HEK293 (cell line): ENCODE measurements around the gene ALLC.

ENCODE experiments used
- GLI2 ChIP-seq: fragments of 450-650 bp; formaldehyde crosslinking; IDR thresholded peaks from 2 replicates; pipeline ENCODE4; 2017; ENCODE audit warnings: missing biosample characterization, missing genetic modification characterization, low read depth, borderline replicate concordance
- HOXD13 ChIP-seq: sonication (generic); formaldehyde crosslinking; IDR thresholded peaks from 2 replicates; pipeline ENCODE4 v1.8.0; 2022; ENCODE audit warnings: missing genetic modification reagents, borderline replicate concordance
- TCF7L2 ChIP-seq: IDR thresholded peaks from 2 replicates; pipeline ENCODE4 v1.6.1; 2011; ENCODE audit warnings: low read depth, mild to moderate bottlenecking, inconsistent platforms, low read length, moderate library complexity, borderline replicate concordance
- YY1 ChIP-seq: fragments of 450-650 bp; formaldehyde crosslinking; IDR thresholded peaks from 2 replicates; pipeline ENCODE4 v1.5.1; 2018; ENCODE audit warnings: missing biosample characterization, missing genetic modification characterization
- YY2 ChIP-seq: fragments of 450-650 bp; formaldehyde crosslinking; IDR thresholded peaks from 2 replicates; pipeline ENCODE4 v1.5.1; 2016; ENCODE audit warnings: missing biosample characterization, missing genetic modification characterization
- ZEB2 ChIP-seq: fragments of 450-650 bp; formaldehyde crosslinking; IDR thresholded peaks from 2 replicates; pipeline ENCODE4 v1.5.1; 2016; ENCODE audit warnings: missing biosample characterization, missing genetic modification characterization
- ZNF114 ChIP-seq: fragments of 450-650 bp; formaldehyde crosslinking; IDR thresholded peaks from 2 replicates; pipeline ENCODE4 v1.5.0; 2017; ENCODE audit warnings: missing biosample characterization, missing genetic modification characterization
- ZNF169 ChIP-seq: fragments of 450-650 bp; formaldehyde crosslinking; IDR thresholded peaks from 2 replicates; pipeline ENCODE4 v1.5.1; 2016; ENCODE audit warnings: missing biosample characterization, missing genetic modification characterization
- ZNF366 ChIP-seq: fragments of 450-650 bp; formaldehyde crosslinking; conservative IDR thresholded peaks from 2 replicates; pipeline ENCODE4 v1.5.1; 2016; ENCODE audit warnings: missing biosample characterization, missing genetic modification characterization
- ZNF530 ChIP-seq: fragments of 450-650 bp; formaldehyde crosslinking; IDR thresholded peaks from 2 replicates; pipeline ENCODE4 v1.5.1; 2016; ENCODE audit warnings: low read depth, missing biosample characterization, missing genetic modification characterization
- TF ChIP-seq, protein P1 (sequence below): IDR thresholded peaks from 2 replicates; pipeline ENCODE4 v1.6.1; 2011; ENCODE audit warnings: mild to moderate bottlenecking, low read depth, low read length, borderline replicate concordance
- TF ChIP-seq, protein P2 (sequence below): sonication (generic); formaldehyde crosslinking; IDR thresholded peaks from 2 replicates; pipeline ENCODE4 v1.8.1; 2022; ENCODE audit warnings: mild to moderate bottlenecking, moderate library complexity, missing genetic modification reagents

DNA sequence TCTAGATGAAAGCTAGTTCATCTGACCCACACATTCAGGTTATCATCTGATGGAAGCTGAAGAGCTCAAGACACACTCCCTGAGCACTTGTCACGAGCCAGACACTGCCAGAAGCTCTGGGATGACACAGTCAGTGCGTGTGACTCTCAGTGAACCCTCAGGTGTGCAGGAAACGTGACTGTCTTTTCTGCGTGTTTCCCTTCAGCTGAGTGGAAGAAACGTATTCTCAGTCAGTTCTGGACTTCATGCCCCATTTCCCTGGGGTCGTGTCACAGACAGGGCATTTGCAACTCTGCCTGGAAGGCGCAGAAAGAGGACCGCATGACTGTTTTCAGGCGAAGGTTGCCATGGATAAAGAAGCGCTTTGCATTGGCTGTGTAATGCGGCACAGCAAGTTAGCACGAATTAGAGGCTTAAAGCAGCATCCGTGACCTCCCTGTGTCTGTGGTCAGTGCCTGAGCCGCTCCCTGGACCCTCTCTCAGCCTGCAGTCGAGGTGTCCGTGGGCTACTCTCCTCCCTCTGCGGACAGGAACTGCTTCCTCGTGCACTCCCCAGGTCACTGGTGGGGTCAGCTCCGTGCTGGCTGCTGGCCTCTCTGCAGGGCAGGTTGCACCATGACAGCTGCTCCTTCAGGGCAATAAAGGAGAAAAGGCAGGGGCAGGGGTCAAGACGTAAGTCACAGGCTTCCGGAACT is 3.3 kb upstream of the ALLC start:
- TF ChIP-seq TCF7L2 (no peak), ZNF114 (tag by site-specific recombination) (no peak), ZNF530 (tag by site-specific recombination) (no peak), ZNF366 (no peak), YY1 (no peak), GLI2 (tag by site-specific recombination) (no peak), ZEB2 (tag by site-specific recombination) (no peak), YY2 (no peak), ZNF169 (tag by site-specific recombination) (no peak), HOXD13 (CRISPR knock-in tag) (no peak)
- TF ChIP-seq, protein P1, sequence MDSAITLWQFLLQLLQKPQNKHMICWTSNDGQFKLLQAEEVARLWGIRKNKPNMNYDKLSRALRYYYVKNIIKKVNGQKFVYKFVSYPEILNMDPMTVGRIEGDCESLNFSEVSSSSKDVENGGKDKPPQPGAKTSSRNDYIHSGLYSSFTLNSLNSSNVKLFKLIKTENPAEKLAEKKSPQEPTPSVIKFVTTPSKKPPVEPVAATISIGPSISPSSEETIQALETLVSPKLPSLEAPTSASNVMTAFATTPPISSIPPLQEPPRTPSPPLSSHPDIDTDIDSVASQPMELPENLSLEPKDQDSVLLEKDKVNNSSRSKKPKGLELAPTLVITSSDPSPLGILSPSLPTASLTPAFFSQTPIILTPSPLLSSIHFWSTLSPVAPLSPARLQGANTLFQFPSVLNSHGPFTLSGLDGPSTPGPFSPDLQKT = no peak
- TF ChIP-seq, protein P2, sequence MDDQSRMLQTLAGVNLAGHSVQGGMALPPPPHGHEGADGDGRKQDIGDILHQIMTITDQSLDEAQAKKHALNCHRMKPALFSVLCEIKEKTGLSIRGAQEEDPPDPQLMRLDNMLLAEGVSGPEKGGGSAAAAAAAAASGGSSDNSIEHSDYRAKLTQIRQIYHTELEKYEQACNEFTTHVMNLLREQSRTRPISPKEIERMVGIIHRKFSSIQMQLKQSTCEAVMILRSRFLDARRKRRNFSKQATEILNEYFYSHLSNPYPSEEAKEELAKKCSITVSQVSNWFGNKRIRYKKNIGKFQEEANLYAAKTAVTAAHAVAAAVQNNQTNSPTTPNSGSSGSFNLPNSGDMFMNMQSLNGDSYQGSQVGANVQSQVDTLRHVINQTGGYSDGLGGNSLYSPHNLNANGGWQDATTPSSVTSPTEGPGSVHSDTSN = no peak
